ENCODE results near the gene ZDHHC13.

ZDHHC13 gene

GRCh38 chr11:19116971-19117759 lies at the start of gene ZDHHC13:
TSS of gene ZDHHC13 (plus strand) at chr11:19117168. CDS start at chr11:19117250, 82 bp downstream.
- peak; percentile 82 for DNase-seq

- DNase-seq, result peak; percentile 87
Observed at GRCh38 chr11:19071255-19071654, 45.7 kb upstream of the ZDHHC13 start.

GRCh38 chr11:19072464-19072863 lies 44.5 kb upstream of the ZDHHC13 start:
- DNase-seq, result no peak

- DNase-seq, result no peak
Observed at GRCh38 chr11:19073454-19074415, 43.2 kb upstream of the ZDHHC13 start.

- DNase-seq, result no peak
Observed at GRCh38 chr11:19075636-19076035, 41.3 kb upstream of the ZDHHC13 start.

- DNase-seq, result no peak
Observed at GRCh38 chr11:19076744-19077589, 40.0 kb upstream of the ZDHHC13 start.

- DNase-seq, result no peak
Observed at GRCh38 chr11:19077965-19078364, 39.0 kb upstream of the ZDHHC13 start.

GRCh38 chr11:19079643-19080440 lies 37.1 kb upstream of the ZDHHC13 start:
- peak; percentile 18 for DNase-seq

- DNase-seq, result no peak
Observed at GRCh38 chr11:19080579-19080993, 36.4 kb upstream of the ZDHHC13 start.

GRCh38 chr11:19083166-19083565 lies 33.8 kb upstream of the ZDHHC13 start:
- no peak for DNase-seq

GRCh38 chr11:19084661-19085315 lies 32.2 kb upstream of the ZDHHC13 start:
- no peak for DNase-seq

GRCh38 chr11:19087658-19088057 lies 29.3 kb upstream of the ZDHHC13 start:
- DNase-seq, result no peak

- no peak for DNase-seq
Observed at GRCh38 chr11:19088791-19089190, 28.2 kb upstream of the ZDHHC13 start.

GRCh38 chr11:19089421-19089820 lies 27.5 kb upstream of the ZDHHC13 start:
- DNase-seq, result no peak

GRCh38 chr11:19091366-19091765 lies 25.6 kb upstream of the ZDHHC13 start:
- DNase-seq, result no peak

- no peak for DNase-seq
Observed at GRCh38 chr11:19092342-19092741, 24.6 kb upstream of the ZDHHC13 start.

- DNase-seq, result no peak
Observed at GRCh38 chr11:19092850-19093249, 24.1 kb upstream of the ZDHHC13 start.

GRCh38 chr11:19093976-19094375 lies 23.0 kb upstream of the ZDHHC13 start:
- peak; percentile 5 for DNase-seq

- DNase-seq, result no peak
Observed at GRCh38 chr11:19094859-19095258, 22.1 kb upstream of the ZDHHC13 start.

GRCh38 chr11:19099093-19099492 lies 17.9 kb upstream of the ZDHHC13 start:
- no peak for DNase-seq

GRCh38 chr11:19100885-19101284 lies 16.1 kb upstream of the ZDHHC13 start:
- no peak for DNase-seq
